Measurements from ENCODE around the gene OSBPL10.
"Not testable (repeated sequence)": the region's sequence is repeated elsewhere in the genome, so short reads cannot be mapped to it uniquely, and the experiment has no call there.

The OSBPL10 gene

GRCh38 chr3:31882895-31883294 is 98.2 kb downstream of the OSBPL10 start:
- no peak for DNase-seq

GRCh38 chr3:31882431-31882830 is 98.6 kb downstream of the OSBPL10 start:
- DNase-seq: no peak

GRCh38 chr3:31880482-31881078 is 100.5 kb downstream of the OSBPL10 start:
- no peak for DNase-seq

GRCh38 chr3:31880020-31880419 is 101.0 kb downstream of the OSBPL10 start:
- DNase-seq: no peak

GRCh38 chr3:31879365-31879764 is 101.7 kb downstream of the OSBPL10 start:
- no peak for DNase-seq

- no peak for DNase-seq
Measured at GRCh38 chr3:31878231-31878838, 102.7 kb downstream of the OSBPL10 start.

- no peak for DNase-seq
Measured at GRCh38 chr3:31876331-31876730, 104.7 kb downstream of the OSBPL10 start.

GRCh38 chr3:31875437-31875836 is 105.6 kb downstream of the OSBPL10 start:
- no peak for DNase-seq

GRCh38 chr3:31873254-31873820 is 107.7 kb downstream of the OSBPL10 start:
- DNase-seq: no peak

GRCh38 chr3:31871939-31872507 is 109.0 kb downstream of the OSBPL10 start:
- no peak for DNase-seq

- DNase-seq: not testable (repeated sequence)
Measured at GRCh38 chr3:31870111-31870510, 111.0 kb downstream of the OSBPL10 start.

- no peak for DNase-seq
Measured at GRCh38 chr3:31868236-31868635, 112.8 kb downstream of the OSBPL10 start.

- no peak for DNase-seq
Measured at GRCh38 chr3:31862666-31863279, 118.3 kb downstream of the OSBPL10 start.

- no peak for DNase-seq
Measured at GRCh38 chr3:31861826-31862225, 119.2 kb downstream of the OSBPL10 start.

- not testable (repeated sequence) for DNase-seq
Measured at GRCh38 chr3:31860642-31861041, 120.4 kb downstream of the OSBPL10 start.

GRCh38 chr3:31859245-31859644 is 121.8 kb downstream of the OSBPL10 start:
- DNase-seq: no peak

- no peak for DNase-seq
Measured at GRCh38 chr3:31858439-31858838, 122.6 kb downstream of the OSBPL10 start.

GRCh38 chr3:31853580-31853979 is 127.5 kb downstream of the OSBPL10 start:
- DNase-seq: no peak

GRCh38 chr3:31851278-31851677 is 129.8 kb downstream of the OSBPL10 start:
- DNase-seq: no peak

- DNase-seq: no peak
Measured at GRCh38 chr3:31848911-31849310, 132.2 kb downstream of the OSBPL10 start.

GRCh38 chr3:31848163-31848818 is 132.8 kb downstream of the OSBPL10 start:
- no peak for DNase-seq

GRCh38 chr3:31847760-31848159 is 133.3 kb downstream of the OSBPL10 start:
- no peak for DNase-seq

- no peak for DNase-seq
Measured at GRCh38 chr3:31841515-31841914, 139.5 kb downstream of the OSBPL10 start.

All from effector CD4-positive, alpha-beta T cell (primary cell).